ENCODE data around the gene RBM47.
"Not testable (repeated sequence)": the region's sequence is repeated elsewhere in the genome, so short reads cannot be mapped to it uniquely, and the experiment has no call there.

The RBM47 gene

DNA sequence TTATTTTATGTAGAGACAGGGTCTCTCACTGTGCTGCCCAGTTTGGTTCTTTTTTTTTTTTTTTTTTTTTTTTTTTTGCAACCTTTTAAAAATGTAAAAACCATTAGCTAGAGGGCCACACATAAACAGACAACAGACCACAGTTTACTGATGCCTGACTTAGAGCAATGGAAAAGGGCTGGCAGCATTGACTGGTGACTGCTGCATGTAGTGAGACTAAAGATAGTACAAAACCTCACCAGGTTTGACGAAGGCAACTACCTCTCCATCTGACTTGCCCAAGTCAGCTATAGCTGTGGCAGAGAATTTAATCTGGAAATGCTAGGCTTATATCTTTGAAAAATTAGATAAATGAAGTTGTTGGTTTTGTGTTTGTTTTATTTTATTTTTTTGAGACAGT lies 102.9 kb downstream of the RBM47 start:
- DNase-seq (ENCODE audit: low read depth in 2 of 2) = no peak

DNA sequence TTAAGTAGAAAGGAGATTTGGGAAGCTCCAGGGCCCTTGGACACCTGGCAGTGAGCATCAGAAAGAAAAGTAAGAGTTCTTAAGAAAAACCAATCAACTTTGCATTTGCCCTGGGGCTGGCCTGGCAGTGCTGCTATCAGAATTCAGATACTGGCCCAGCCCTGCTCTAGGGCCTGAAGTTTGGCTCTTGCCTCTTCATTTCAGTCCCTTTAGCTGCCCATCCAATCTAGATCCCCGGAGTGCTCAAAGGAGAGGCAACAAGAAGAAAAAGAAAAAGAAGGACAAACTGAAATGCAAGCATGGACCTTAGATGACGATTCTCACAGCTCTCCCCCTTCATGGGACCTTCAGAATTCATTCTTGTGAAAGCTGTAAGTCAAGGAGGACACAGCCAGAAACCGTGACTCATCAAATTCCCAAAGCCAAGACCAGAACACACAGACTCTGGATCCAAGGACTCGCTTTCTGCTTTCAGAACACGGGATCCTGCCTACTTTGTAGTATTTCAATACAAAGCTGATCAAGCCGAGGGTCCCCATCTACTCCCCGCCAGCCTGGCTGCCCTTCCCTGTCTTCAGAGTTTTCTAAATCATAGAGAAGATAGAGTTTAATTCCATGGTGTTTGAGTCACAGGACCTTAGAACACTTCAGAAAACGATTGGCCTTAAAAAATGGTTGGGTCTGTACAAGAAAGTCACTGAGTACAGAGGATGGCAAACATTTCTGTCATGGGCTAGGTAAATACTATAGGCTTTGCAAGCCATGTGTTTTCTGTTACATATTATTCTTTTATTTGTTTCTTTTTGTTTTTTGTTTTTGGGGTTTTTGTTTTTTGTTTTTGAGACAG lies 103.7 kb downstream of the RBM47 start:
- no peak for DNase-seq (ENCODE audit: low read depth in 2 of 2)

DNA sequence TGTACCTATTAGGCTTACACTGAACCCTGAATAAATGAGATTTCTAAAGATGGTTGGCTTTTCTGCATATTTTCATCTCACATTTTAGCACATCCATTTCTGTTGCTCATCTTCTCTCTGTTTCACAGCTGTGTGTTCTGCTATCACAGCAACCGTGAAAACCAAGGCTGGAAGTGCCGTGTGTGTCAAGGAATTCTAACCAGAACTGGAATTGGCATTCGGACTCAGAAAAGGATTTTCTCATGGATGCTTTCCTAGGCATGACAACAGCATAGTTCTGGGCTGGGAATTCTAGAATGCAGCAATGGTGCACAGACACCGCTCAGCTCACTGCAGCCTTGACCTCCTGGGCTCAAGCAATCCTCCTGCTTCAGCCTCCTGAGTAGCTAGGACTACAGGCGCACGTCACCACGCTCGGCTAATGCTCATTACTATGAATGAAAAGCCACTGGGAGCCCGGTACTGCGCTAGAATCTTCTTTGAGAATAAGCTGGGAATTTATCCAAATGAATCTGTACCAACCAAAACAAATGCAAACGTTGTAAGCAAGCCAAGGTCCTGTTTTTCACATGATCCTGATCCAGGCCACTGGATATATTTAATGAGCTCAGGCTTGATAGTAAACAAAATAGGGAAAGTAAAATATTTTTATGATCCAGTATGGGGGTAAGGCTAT lies 105.2 kb downstream of the RBM47 start:
- no peak for DNase-seq (ENCODE audit: low read depth in 2 of 2)

GRCh38 chr4:40523581-40523980 lies 106.1 kb downstream of the RBM47 start:
- DNase-seq (ENCODE audit: low read depth in 2 of 2) = no peak

DNA sequence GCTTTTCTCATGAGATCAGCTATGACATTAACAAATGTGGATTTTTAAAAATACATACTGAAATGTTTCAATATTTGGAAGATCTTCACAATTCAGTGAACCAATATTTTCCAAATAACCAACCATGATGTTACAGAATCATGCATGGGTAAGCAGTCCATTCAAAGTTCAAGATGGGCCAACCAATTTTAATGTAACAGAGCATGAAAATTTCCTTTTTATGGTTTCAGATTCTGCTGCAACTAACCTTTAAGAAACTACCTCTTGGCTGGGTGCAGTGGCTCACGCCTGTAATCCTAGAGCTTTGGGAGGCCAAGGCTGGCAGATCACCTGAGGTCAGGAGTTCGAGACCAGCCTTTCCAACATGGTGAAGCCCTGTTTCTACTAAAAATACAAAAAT lies 107.7 kb downstream of the RBM47 start:
- DNase-seq (ENCODE audit: low read depth in 2 of 2) = no peak

- no peak for DNase-seq (ENCODE audit: low read depth in 2 of 2)
Measured at GRCh38 chr4:40520533-40520932, 109.1 kb downstream of the RBM47 start.

- DNase-seq (ENCODE audit: low read depth in 2 of 2) = not testable (repeated sequence)
Measured at GRCh38 chr4:40517081-40517480, 112.6 kb downstream of the RBM47 start.

DNA sequence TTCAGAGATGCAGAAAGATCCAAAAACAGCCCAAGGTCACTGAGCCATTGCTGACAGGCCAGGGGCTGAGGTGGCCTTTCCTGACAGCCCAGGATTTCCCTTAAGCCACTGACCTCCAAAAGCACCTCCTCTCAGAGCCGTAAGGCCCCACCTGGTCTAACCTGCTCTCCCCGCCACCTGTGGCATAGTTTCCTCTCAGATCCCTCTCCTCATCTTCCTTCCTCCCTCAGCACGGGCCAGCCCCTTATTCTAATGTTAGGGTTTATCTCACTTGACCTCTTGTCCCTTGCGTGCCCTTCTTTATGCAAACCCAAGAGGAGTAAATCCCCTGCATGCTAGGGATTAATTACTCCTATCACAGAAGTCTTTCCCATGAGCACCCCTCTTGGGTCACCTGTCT lies 113.0 kb downstream of the RBM47 start:
- DNase-seq (ENCODE audit: low read depth in 2 of 2) = no peak

- no peak for DNase-seq (ENCODE audit: low read depth in 2 of 2)
Measured at GRCh38 chr4:40515398-40516293, 114.0 kb downstream of the RBM47 start.

GRCh38 chr4:40515037-40515397 lies 114.6 kb downstream of the RBM47 start:
- DNase-seq (ENCODE audit: low read depth in 2 of 2) = no peak

DNA sequence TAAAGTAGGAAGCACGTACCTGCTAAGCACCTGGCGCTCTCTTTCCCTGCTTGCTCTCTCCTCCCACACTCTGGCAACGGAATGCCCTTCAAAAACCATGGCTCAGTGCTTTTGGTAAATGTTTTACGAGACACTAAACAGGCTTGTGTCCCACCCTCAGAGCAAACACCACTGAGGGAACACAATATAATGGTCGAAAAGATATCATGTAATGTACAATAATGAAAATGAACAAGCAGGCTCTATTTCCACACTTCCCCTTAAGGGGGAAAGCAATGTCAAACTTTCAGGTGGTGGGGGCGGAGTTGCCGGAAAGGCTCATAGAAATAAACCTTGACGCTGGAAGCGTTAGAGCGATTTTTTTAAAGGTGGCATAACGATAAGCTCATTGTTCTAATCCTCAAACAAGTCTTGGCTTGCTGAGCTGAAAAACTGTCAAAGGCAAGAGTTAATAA lies 115.1 kb downstream of the RBM47 start:
- no peak for DNase-seq (ENCODE audit: low read depth in 2 of 2)

- DNase-seq (ENCODE audit: low read depth in 2 of 2) = no peak
Measured at GRCh38 chr4:40511036-40511614, 118.5 kb downstream of the RBM47 start.

DNA sequence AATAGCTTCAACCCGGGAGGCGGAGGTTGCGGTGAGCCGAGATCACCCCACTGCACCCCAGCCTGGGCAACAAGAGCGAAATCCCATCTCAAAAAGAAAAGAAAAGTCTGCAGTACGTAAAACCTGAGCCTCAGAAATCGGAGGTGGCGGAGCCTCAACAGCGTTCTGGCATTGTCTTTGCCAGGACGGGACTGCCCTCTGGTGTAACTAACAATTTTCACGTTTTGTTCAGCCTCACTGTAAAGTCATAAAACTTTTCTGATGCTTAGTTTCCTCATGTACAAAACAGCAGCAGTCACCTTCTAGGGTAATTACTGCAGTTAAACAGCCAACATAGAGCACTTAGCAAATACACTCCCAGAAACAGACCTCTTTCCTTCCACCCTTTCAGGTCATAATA lies 121.7 kb downstream of the RBM47 start:
- DNase-seq (ENCODE audit: low read depth in 2 of 2) = no peak

- no peak for DNase-seq (ENCODE audit: low read depth in 2 of 2)
Measured at GRCh38 chr4:40506492-40506891, 123.2 kb downstream of the RBM47 start.

DNA sequence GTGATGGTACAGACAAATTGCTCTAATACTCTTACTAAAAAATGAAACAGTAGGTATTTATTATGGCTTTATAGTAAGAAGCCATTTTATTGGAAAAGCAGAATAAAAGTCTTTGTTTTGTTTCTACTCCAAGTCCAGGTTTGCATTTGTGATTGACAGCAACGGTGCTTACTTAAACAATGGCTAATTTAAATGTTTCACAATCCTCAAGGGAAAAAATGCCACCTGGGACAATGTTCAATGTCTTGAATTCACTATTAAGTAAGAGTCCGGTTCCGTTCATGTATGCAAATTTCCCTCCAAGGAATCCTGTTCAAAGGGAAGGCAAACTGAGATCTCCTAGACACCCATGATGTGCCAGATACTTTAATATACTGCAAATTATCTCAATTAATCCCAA lies 123.6 kb downstream of the RBM47 start:
- DNase-seq (ENCODE audit: low read depth in 2 of 2) = no peak

- DNase-seq (ENCODE audit: low read depth in 2 of 2) = no peak
Measured at GRCh38 chr4:40502934-40503333, 126.7 kb downstream of the RBM47 start.

- no peak for DNase-seq (ENCODE audit: low read depth in 2 of 2)
Measured at GRCh38 chr4:40502220-40502619, 127.4 kb downstream of the RBM47 start.

DNA sequence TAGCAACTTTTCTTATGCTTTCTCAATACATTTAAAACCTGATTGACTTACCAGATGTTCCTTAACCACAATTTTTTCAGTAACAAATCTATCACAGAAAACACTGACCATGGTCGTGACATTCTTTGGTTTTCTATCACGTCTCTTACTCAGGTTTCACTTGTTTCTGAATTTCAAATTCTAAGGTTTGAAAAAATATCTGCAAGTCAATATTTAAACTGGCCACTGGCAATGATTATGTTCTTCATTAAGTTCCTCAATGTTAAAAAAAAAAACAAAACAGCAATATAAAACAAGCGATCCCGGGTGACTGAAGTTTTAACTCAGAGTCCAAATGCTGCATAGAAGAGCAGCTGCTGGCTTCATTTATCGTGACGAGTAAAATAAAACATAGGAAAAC lies 128.9 kb downstream of the RBM47 start:
- no peak for DNase-seq (ENCODE audit: low read depth in 2 of 2)

GRCh38 chr4:40493160-40493559 lies 136.5 kb downstream of the RBM47 start:
- no peak for DNase-seq (ENCODE audit: low read depth in 2 of 2)

GRCh38 chr4:40492691-40493090 lies 137.0 kb downstream of the RBM47 start:
- no peak for DNase-seq (ENCODE audit: low read depth in 2 of 2)

DNA sequence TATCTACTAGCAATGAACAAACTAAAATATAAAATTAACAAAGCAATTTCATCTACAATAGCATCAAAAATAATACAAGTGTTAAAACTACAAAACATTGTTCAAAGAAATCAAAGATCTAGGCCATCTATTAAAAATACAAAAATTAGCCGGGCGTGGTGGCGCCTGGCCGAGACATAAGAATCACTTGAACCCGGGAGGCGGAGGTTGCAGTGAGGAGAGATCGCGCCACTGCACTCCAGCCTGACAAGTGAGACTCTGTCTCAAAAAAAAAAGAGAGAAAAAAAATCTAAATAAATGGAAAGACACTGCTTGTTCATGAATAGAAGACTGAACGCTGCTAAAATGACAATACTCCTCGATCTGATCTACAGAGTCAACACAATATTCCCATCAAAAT lies 139.2 kb downstream of the RBM47 start:
- DNase-seq (ENCODE audit: low read depth in 2 of 2) = no peak

DNA sequence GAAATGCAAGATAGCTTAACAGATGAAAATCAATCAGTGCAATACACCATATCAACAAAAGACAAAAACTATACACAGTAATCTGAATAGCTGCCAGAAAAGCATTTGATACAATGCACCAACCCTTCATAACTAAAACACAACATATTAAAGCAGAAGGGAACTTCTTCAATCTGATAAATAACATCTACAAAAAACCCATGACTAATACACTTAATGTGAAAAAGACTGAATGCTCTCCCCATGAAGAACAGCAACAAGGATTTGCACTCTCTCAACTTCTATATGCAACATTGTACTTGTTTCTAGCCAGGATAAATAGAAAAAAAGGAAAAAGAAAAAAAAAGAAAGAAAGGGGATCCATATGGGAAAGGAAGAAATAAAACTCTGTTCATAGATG lies 139.7 kb downstream of the RBM47 start:
- no peak for DNase-seq (ENCODE audit: low read depth in 2 of 2)

Measured in stimulated activated CD4-positive, alpha-beta T cell treated with anti-CD3 and anti-CD28 coated beads, Interleukin-15, amount 100 ng/mL, for 48 hours (primary cell).